ENCODE data around the gene GCNT2. TPM values are rescaled to one million over a fixed set of nuclear protein-coding genes. Genes with fewer than 3 reads are reported as not detected.

GCNT2 gene
- total RNA-seq, 1 donor from 2014 or later, result 41.8 TPM

Other genes with a start within 250 kb of the GCNT2 start
- gene TFAP2A, start 106.3 kb upstream of the GCNT2 start, total RNA-seq, result 0.97 TPM
- not detected for gene C6orf52, start 173.3 kb downstream of the GCNT2 start, total RNA-seq
- gene PAK1IP1, start 173.6 kb downstream of the GCNT2 start, total RNA-seq, result 11.0 TPM
- gene TMEM14C, start 201.7 kb downstream of the GCNT2 start, total RNA-seq, result 128 TPM
- 115 TPM for gene TMEM14B, start 226.5 kb downstream of the GCNT2 start, total RNA-seq